Endothelial cell of umbilical vein (primary cell): ENCODE results near the gene S100A4. TPM values are rescaled to one million over a fixed set of nuclear protein-coding genes. Genes with fewer than 3 reads are reported as not detected.

Experiments used
- BruUV-seq: library from RNA; stranded (reverse); fragments of 400-500 nt; replicated peaks from 2 replicates; lab custom pipeline; 2021; lab: Mats Ljungman, UMichigan
- CTCF ChIA-PET: fragments of 300-600, 350-600 bp; sonication (Branson Sonifier 250); formaldehyde crosslinking; loops from one replicate; lab custom pipeline; 2021; ENCODE audit warnings: antibody characterized with exemption, inconsistent platforms; lab: Charles Lee
- POLR2A ChIA-PET: fragments of 300-600, 350-600 bp; sonication (Branson Sonifier 250); formaldehyde crosslinking; loops from one replicate; lab custom pipeline; 2021; ENCODE audit warnings: antibody characterized with exemption, inconsistent platforms; lab: Charles Lee
- DNase-seq: peaks from one replicate; pipeline ENCODE4 v3.0.0-alpha.2; 2011; ENCODE audit warnings: low read depth, low spot score
- FAIRE-seq: peaks from 2 replicates; lab custom pipeline; 2011; peaks lifted over from hg19 to GRCh38; lab: Jason Lieb, UNC
- H2AFZ ChIP-seq: 2 replicates; pipeline ENCODE4 v1.6.0; 2012; ENCODE audit warnings: low read depth, low read length, control low read depth, inconsistent platforms
- H3K27ac ChIP-seq: 2 replicates; pipeline ENCODE4 v1.5.1; 2011; ENCODE audit warnings: low read depth, mild to moderate bottlenecking, control low read depth, low read length, moderate library complexity; ENCODE audit not compliant: insufficient read depth
- H3K27me3 ChIP-seq, 2 experiments: 2 replicates each; pipeline versions ENCODE4 v1.6.0 to v1.6.1; 2011; ENCODE audit warnings: low read length in 2 of 2, mixed read lengths in 1 of 2; ENCODE audit not compliant: control insufficient read depth in 2 of 2, insufficient read depth in 2 of 2
- H3K36me3 ChIP-seq, 2 experiments: 2 replicates in 1 of 2; 3 replicates in 1 of 2; pipeline ENCODE4 v1.5.1; 2011; ENCODE audit warnings: low read length in 2 of 2, mild to moderate bottlenecking in 1 of 2, moderate library complexity in 1 of 2; ENCODE audit not compliant: control insufficient read depth in 2 of 2, insufficient read depth in 2 of 2; ENCODE audit errors: extremely low read depth in 1 of 2
- H3K4me1 ChIP-seq: 3 replicates; pipeline ENCODE4 v1.5.1; 2011; ENCODE audit warnings: mild to moderate bottlenecking, low read length; ENCODE audit not compliant: control insufficient read depth, insufficient read depth; ENCODE audit errors: extremely low read depth
- H3K4me2 ChIP-seq: 2 replicates; pipeline ENCODE4 v1.6.1; 2011; ENCODE audit warnings: low read length, control low read depth, mixed read lengths; ENCODE audit not compliant: insufficient read depth
- H3K4me3 ChIP-seq, 3 experiments: fragments of 200-600 bp in 1 of 3; sonication (generic), shearing (Covaris generic) in 1 of 3; replicated peaks in 1 of 3; 2 replicates each; pipeline ENCODE4 v1.5.1; 2011 to 2016; ENCODE audit warnings: control low read depth in 3 of 3, low read length in 3 of 3, mild to moderate bottlenecking in 2 of 3, inconsistent platforms in 1 of 3, low read depth in 1 of 3, moderate library complexity in 1 of 3; ENCODE audit not compliant: insufficient read depth in 1 of 3
- H3K79me2 ChIP-seq: 2 replicates; pipeline ENCODE4 v1.6.0; 2012; ENCODE audit warnings: low read length, inconsistent platforms; ENCODE audit not compliant: control insufficient read depth, insufficient read depth
- H3K9ac ChIP-seq: replicated peaks from 2 replicates; pipeline ENCODE3; 2011; ENCODE audit warnings: low read length, control low read depth; ENCODE audit not compliant: insufficient read depth; ENCODE audit errors: extremely low read depth
- H3K9me1 ChIP-seq: replicated peaks from 3 replicates; pipeline ENCODE4 v1.6.0; 2011; ENCODE audit warnings: mild to moderate bottlenecking, low read length; ENCODE audit not compliant: control insufficient read depth, insufficient read depth; ENCODE audit errors: extremely low read depth
- H3K9me3 ChIP-seq: replicated peaks from 2 replicates; pipeline ENCODE4 v1.5.1; 2012; ENCODE audit warnings: low read length, inconsistent platforms; ENCODE audit not compliant: control insufficient read depth, insufficient read depth
- H4K20me1 ChIP-seq: replicated peaks from 2 replicates; pipeline ENCODE3; 2011; ENCODE audit warnings: mild to moderate bottlenecking, low read length; ENCODE audit not compliant: control insufficient read depth, insufficient read depth; ENCODE audit errors: extremely low read depth
- CTCF ChIP-seq, 2 donors: IDR thresholded peaks; 1 replicate in 1 of 2; 2 replicates in 1 of 2; pipeline ENCODE4 v1.5.1; 2011; ENCODE audit warnings: low read length in 2 of 2, mild to moderate bottlenecking in 2 of 2, moderate library complexity in 2 of 2, control low read depth in 1 of 2, inconsistent platforms in 1 of 2, low read depth in 1 of 2; ENCODE audit not compliant: insufficient read depth in 1 of 2; ENCODE audit errors: extremely low read depth in 1 of 2
- EZH2 ChIP-seq: IDR thresholded peaks from 2 replicates; pipeline ENCODE4 v1.6.1; 2012; ENCODE audit warnings: borderline replicate concordance, low read depth, mild to moderate bottlenecking, moderate library complexity, low read length, inconsistent platforms; ENCODE audit not compliant: severe bottlenecking
- FOS ChIP-seq: IDR thresholded peaks from 2 replicates; pipeline ENCODE4 v1.6.1; 2011; ENCODE audit warnings: mild to moderate bottlenecking, low read length, moderate library complexity, borderline replicate concordance; ENCODE audit not compliant: insufficient read depth
- GATA2 ChIP-seq: IDR thresholded peaks from 2 replicates; pipeline ENCODE4 v1.7.0; 2011; ENCODE audit warnings: low read depth, mild to moderate bottlenecking, moderate library complexity, mixed read lengths, low read length; ENCODE audit not compliant: insufficient read length, insufficient read depth
- JUN ChIP-seq: IDR thresholded peaks from 2 replicates; pipeline ENCODE4 v1.6.1; 2011; ENCODE audit warnings: borderline replicate concordance, low read depth; ENCODE audit not compliant: insufficient read length, insufficient read depth
- MAX ChIP-seq: IDR thresholded peaks from 2 replicates; pipeline ENCODE4 v1.6.1; 2011; ENCODE audit not compliant: insufficient read depth, insufficient read length
- MYC ChIP-seq: IDR thresholded peaks from one replicate; pipeline ENCODE4 v1.6.1; 2011; ENCODE audit warnings: mild to moderate bottlenecking, low read depth, low read length
- POLR2A ChIP-seq: IDR thresholded peaks from 2 replicates; pipeline ENCODE4 v1.6.1; 2012; ENCODE audit warnings: low read depth, mild to moderate bottlenecking, control low read depth, low read length
- POLR2AphosphoS5 ChIP-seq: IDR thresholded peaks from 2 replicates; pipeline ENCODE4 v1.6.1; 2012; ENCODE audit warnings: low read depth, mild to moderate bottlenecking, control low read depth, low read length, moderate library complexity; ENCODE audit not compliant: insufficient read depth
- dilution Hi-C: fragments of 300-500 bp; cut with MboI; formaldehyde crosslinking; loops from one replicate; pipeline ENCODE4 v1.15.0; 2019; ENCODE audit warnings: low sequenced_read_pairs; ENCODE audit not compliant: extremely low pct_ligation_motif_present
- intact Hi-C: fragments of 100-400 bp; cut with micrococcal nuclease; formaldehyde crosslinking; loops from one replicate; pipeline ENCODE4 v1.10.0; 2022
- polyA plus RNA-seq, 4 experiments: library from polyadenylated mRNA; depleted of rRNA in 3 of 4; stranded (reverse) in 3 of 4; unstranded in 1 of 4; fragments of >200 nt; gene quantifications; 2 replicates each; pipeline versions ENCODE4 v1.2.1 to v1.2.3, GENCODE V29; 2011 to 2012; ENCODE audit warnings: missing spikeins in 1 of 4
- total RNA-seq: library from RNA; stranded (reverse); gene quantifications from 2 replicates; pipeline ENCODE4 v1.2.3, GENCODE V29; 2021

S100A4 gene
- total and polyA plus RNA-seq, 2 donors (not counting 3 experiments of a cell fraction or from before 2014, with no cell fraction given), result 1.1 TPM; not detected in 1

GRCh38 chr1:153553096-153553495, 7.5 kb upstream of the S100A4 start:
- no peak for FAIRE-seq
- H3K27ac ChIP-seq, result no peak overlapping the region

More at GRCh38 chr1:153553096-153553495, 7.5 kb upstream of the S100A4 start:
- Histone ChIP-seq H4K20me1 (no peaks in the 10 kb centered on the region), H3K9me1 (no peaks in the 10 kb centered on the region), H3K9ac (no peak overlapping the region), H3K4me3 (no peak overlapping the region), H2AFZ (no peak overlapping the region), H3K79me2 (no peaks in the 10 kb centered on the region), H3K27me3 (no peaks in the 10 kb centered on the region), H3K4me1 (peaks cover 20% of the 10 kb centered on the region), H3K36me3 (no peaks in the 10 kb centered on the region), H3K4me2 (no peak overlapping the region), H3K9me3 (no peaks in the 10 kb centered on the region)
- dilution Hi-C loops (no loop called here), intact Hi-C loops (no loop called here)
- DNase-seq, result no peak
- TF ChIP-seq JUN (no peak), POLR2A (no peak), CTCF (IDR thresholded peaks at IDR 0.05; ENCODE audit: extremely low read depth in 1 of 2, insufficient read depth in 1 of 2, low read depth in 1 of 2, low read length in 2 of 2) (no peak), MYC (no peak), GATA2 (no peak), MAX (no peak), POLR2AphosphoS5 (no peak), FOS (no peak), EZH2 (no peak)
- ChIA-PET POLR2A (no interaction called here), CTCF (interaction anchor here (1.0 to 3.3 kb wide), 7 partner anchors 8 to 74 kb away, joined by 3 to 13 read pairs (median 4); partner anchors contain the start of genes S100A13 and S100A6)
- no TSS peak for BruUV-seq
